CD4-positive, alpha-beta T cell treated with Interleukin-15 for 4 hours (primary cell): ENCODE data around the gene MAP7D1.
"Not testable (repeated sequence)": the region's sequence is repeated elsewhere in the genome, so short reads cannot be mapped to it uniquely, and the experiment has no call there.

Experiments
- DNase-seq: peaks from one replicate; pipeline ENCODE4 v3.0.0-alpha.2; 2020; ENCODE audit warnings: low spot score

MAP7D1 gene

DNA sequence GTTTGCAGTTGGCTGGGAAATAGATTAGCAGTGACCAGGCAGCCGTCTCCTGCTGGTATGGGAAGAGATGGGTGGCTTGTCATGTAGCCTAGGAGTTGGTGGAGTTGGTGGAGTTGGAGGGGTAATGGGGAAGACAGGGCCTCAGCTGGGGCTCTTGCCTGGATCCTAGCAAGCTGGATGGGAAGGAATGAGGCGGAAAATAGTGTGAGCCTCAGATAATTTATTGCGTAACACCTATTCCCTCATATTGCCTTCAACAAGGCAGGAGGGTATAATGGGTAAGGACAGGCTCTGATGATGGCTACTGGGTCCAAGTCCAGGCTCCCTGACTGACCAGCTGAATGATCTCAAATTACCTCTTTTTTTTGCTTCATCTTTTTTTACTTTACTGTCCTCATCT, 12.6 kb downstream of the MAP7D1 start:
- no peak for DNase-seq

DNA sequence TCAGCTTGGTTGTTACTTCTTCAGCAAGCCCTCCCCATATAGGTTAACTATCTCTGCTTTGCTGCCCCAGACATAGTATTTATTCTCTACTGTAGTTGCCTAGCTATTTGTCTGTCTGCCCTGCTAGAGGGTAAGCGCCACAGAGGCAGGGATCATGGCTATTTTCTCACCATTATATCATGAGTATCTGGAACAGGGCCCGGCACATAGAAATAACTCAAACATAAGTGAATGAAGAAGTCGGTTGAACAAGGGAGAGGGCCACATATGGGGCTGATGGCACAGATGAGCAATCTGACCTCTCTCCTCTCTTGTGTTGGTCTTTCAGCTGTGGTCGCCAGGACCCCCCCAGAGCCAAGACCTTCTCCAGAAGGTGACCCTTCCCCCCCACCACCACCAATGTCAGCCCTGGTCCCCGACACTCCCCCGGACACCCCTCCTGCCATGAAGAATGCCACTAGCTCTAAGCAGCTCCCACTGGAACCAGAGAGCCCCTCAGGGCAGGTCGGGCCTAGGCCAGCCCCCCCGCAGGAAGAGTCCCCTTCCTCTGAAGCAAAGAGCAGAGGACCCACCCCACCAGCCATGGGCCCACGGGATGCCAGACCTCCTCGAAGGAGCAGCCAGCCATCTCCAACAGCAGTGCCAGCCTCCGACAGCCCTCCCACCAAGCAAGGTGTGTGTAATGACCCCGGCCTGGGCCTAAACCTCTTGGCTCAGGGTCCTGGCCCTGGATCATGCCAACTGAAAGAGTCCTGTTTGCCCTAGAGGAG, 14.9 kb downstream of the MAP7D1 start:
- DNase-seq, result no peak

DNA sequence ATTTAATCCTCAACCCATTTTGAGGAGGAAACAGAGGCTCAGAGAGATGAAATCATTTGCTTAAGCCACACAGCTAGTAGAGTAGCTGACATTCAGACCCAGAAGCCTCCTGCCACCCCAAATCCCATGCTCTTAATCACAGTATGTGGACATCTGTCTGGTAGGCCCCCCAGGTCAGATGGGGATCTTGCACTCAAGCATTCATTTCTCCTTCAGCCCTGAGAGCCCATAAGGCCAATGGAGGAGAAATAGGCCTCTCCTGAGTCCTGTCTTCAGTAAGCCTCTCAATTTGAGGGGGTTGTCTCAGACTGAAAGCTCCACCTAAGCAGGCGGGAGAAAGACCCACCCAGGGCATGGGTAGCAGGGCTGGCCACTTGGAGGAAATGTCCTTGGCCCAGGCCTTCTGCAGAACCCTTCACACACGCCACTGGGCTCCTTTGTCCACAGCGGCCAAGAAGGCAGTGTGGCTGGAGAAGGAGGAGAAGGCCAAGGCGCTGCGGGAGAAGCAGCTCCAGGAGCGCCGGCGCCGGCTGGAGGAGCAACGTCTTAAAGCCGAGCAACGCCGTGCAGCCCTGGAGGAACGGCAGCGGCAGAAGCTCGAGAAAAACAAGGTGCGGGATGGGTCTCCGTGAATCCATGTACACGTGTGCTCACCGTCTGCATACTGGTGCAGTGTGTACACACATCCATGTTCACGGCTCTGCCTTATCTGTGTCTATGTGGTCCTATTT, 16.2 kb downstream of the MAP7D1 start:
- no peak for DNase-seq

DNA sequence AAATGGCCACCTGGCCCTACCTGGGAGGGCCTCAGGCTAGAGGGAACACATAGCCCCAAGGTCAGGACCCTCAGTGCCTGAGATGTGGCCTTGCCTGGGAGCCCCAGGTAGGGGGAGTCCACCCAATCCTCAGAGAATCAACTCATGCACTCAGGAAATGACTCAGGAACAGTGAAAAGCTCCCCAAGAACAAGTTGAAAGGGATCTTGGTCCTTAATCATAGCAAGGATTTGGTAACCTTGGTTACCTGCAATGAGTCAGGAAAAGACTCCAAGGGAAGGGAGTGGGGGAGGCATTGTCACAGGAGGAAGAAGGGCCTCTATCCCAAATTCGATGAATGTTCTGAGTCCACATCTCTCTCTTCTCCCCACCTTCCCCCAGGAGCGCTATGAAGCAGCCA, 17.0 kb downstream of the MAP7D1 start:
- no peak for DNase-seq

GRCh38 chr1:36174713-36175112, 18.8 kb downstream of the MAP7D1 start:
- no peak for DNase-seq

DNA sequence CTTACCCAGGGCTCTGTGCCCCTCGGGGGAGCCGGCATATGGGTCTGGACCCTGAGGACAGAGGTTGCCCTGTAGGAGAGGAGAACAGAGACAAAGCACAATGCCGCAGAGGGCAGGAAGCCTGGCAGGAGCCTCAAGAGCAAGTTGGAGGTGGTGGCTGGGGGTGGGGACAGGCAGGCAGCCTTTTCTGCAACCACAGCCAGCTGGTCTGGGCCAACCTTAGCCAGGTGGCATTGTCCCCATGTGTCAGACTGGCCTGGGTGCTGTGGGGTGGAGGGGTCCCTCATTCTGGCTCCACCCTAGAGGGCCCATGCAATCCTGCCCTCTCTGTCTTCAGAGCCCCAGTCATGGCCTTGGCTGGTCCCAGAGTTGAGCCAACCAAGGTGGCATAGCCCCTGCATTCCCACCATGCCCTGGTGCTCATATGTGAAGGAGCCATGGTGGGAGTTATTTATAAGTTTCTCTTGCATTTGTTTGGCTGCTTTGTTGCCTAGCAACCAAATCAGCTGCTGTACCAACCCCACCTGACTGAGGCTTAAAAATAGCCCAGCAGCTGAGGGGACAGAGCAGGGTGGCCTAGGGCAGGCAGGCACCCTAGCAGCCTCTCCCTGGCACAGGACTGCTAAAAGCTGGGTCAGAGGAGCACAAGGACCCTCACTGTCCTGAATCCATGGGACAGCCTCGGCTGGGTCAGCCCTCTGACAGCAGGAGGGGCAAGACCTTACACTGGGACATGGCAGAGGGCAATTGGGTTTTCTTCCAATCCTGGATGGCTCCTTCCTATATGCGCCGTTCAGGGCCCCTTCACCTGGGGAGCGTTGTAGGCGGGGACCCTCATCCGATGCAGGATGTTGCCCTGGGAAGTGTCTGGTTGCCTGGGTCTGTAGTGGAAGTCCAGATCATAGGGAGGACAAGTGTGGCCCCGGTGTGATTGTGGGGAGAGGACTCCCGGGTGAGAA, 19.5 kb downstream of the MAP7D1 start:
- DNase-seq, result no peak

- DNase-seq, result no peak
Measured at GRCh38 chr1:36176106-36176949, 20.4 kb downstream of the MAP7D1 start.

DNA sequence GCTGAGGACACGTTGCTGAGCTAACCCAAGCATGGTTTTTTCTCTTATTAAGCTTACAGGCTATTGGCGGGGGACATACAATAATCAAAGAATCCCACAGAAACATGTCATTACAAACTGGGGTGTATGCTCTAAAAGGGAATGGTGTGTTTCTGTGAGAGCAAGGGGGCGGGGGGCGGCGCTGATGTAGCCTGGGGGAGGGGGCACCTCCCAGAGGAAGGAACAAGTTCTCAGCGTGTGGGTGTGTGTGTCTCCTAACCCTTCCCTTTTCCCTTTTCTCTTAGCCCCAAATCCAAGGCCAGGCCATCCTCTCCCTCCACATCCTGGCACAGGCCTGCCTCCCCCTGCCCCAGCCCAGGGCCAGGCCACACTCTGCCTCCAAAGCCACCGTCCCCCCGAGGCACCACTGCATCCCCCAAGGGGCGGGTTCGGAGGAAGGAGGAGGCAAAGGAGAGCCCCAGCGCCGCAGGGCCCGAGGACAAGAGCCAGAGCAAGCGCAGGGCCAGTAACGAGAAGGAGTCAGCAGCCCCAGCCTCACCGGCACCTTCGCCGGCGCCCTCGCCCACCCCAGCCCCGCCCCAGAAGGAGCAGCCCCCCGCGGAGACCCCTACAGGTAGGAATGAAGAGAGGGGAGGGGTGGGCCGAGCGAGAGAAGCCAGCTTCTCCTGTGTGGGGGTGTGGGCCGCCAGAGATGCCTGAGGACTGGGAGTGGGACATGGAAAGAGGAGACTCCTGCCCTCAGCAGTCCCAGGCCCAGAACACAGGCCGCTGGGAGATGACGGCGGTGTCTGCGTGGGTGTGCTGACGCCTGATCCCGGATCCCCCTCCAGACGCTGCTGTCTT, 21.9 kb downstream of the MAP7D1 start:
- DNase-seq, result no peak

- no peak for DNase-seq
Measured at GRCh38 chr1:36178471-36179219, 22.7 kb downstream of the MAP7D1 start.

- no peak for DNase-seq
Measured at GRCh38 chr1:36179220-36179600, 23.2 kb downstream of the MAP7D1 start.

DNA sequence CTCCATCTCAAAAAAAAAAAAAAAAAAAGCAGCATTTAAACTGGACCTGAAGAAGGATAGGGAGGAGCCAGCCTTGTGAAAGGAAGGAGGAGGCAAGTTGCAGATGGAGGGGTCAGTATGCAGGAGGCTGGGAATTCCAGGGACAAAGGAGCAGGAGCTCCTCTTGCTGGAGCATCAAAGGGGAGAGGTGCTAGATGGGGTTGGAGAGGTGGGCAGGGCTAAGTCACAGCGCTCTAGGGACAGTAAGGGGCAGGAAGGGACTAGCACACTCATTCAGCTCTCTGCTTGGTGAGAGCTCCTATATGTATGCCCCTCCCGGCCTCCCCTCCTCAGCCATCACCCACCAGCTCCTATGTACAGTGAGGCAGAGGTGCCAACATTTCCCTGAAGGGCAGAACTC, 26.8 kb downstream of the MAP7D1 start:
- DNase-seq, result no peak

DNA sequence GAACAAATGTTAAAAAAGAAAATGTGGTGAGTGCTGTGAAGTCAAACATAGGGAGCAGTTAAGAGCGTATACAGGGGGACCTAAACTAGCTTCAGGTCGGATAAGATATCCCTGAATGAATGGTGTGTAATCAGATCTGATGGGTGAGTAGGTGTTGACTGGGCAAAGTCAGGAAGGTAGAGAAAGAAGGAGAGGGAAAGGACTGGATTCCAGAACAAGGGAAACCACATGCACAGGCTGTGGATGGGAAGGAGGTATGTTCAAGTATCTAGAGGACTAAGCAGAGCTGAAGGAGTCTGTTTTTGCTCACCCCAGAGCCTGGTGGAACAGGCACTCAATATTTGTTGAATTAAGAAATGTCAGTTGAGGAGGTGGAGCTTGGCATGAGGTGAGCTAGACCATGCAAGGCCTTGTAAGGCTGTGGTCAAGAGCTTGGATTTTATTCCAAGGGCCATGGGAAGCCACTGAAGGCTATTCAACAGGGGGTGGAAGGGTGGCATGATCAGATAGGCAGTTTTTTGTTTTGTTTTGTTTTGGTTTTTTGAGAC, 27.4 kb downstream of the MAP7D1 start:
- no peak for DNase-seq

GRCh38 chr1:36187800-36188593, 32.0 kb downstream of the MAP7D1 start:
- DNase-seq, result peak; percentile 86

DNA sequence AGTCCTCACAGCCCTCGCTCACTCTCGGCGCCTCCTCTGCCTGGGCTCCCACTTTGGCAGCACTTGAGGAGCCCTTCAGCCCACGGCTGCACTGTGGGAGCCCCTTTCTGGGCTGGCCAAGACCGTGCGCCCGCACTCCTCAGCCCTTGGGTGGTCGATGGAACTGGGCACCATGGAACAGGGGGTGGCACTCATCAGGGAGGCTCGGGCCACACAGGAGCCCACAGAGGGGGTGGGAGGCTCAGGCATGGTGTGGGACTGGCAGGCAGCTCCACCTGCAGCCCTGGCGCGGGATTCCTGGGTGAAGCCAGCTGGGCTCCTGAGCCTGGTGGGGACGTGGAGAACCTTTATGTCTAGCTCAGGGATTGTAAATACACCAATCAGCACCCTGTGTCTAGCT, 40.8 kb downstream of the MAP7D1 start:
- DNase-seq, result not testable (repeated sequence)

DNA sequence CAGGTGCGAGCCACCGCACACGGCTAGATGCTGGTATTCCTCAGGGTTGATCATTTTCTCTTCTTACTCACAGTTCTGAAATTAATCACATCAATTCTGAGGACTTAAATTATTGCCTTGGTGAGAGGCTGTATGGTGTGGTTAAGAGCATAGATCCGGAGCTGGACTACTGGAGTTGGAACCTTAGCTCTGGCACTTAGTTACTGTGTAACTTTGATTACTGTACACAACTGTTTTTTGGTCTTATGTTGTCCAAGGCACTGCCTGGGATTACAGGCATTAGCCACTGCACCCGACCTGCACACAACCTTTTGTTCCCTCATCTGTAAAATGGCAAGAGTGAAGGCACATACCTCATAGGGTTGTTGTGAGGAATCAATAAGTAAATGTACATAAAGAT, 42.7 kb downstream of the MAP7D1 start:
- no peak for DNase-seq

GRCh38 chr1:36199934-36200741, 44.2 kb downstream of the MAP7D1 start:
- DNase-seq, result no peak

- DNase-seq, result no peak
Measured at GRCh38 chr1:36203027-36203553, 47.1 kb downstream of the MAP7D1 start.
